HTR-8/SVneo (cell line): ENCODE measurements around the gene DAZAP2.

ENCODE experiments used
- DNase-seq: peaks from one replicate; pipeline ENCODE4 v3.0.0; 2011; ENCODE audit warnings: low spot score, mixed read lengths; ENCODE audit not compliant: insufficient read length
- FAIRE-seq: peaks from 2 replicates; lab custom pipeline; 2011; peaks lifted over from hg19 to GRCh38; lab: Jason Lieb, UNC

The DAZAP2 gene

GRCh38 chr12:51238510-51239334 lies at the start of gene DAZAP2:
DAZAP2 (plus strand) TSS chr12:51238826; CDS start chr12:51238908, 82 bp downstream.
- peak; percentile 79 for FAIRE-seq
- DNase-seq = peak; percentile 96

- FAIRE-seq = no peak
- no peak for DNase-seq
Observed at GRCh38 chr12:51189790-51190355, 48.8 kb upstream of the DAZAP2 start.

- FAIRE-seq = no peak
- no peak for DNase-seq
Observed at GRCh38 chr12:51190820-51191219, 47.8 kb upstream of the DAZAP2 start.

- DNase-seq (no peak), FAIRE-seq (no peak)
Observed at GRCh38 chr12:51191516-51192283, 46.9 kb upstream of the DAZAP2 start.

- FAIRE-seq = no peak
- no peak for DNase-seq
Observed at GRCh38 chr12:51192284-51192671, 46.3 kb upstream of the DAZAP2 start.

GRCh38 chr12:51195841-51196240 lies 42.8 kb upstream of the DAZAP2 start:
- DNase-seq (no peak), FAIRE-seq (no peak)

- no peak for FAIRE-seq
- DNase-seq = no peak
Observed at GRCh38 chr12:51196547-51196946, 42.1 kb upstream of the DAZAP2 start.

- FAIRE-seq = no peak
- DNase-seq = no peak
Observed at GRCh38 chr12:51197736-51198567, 40.7 kb upstream of the DAZAP2 start.

GRCh38 chr12:51198568-51199365 lies 39.9 kb upstream of the DAZAP2 start:
- DNase-seq = no peak
- FAIRE-seq = no peak

- DNase-seq (no peak), FAIRE-seq (no peak)
Observed at GRCh38 chr12:51199366-51199945, 39.2 kb upstream of the DAZAP2 start.

- DNase-seq (no peak), FAIRE-seq (no peak)
Observed at GRCh38 chr12:51200156-51200555, 38.5 kb upstream of the DAZAP2 start.

GRCh38 chr12:51200806-51201205 lies 37.8 kb upstream of the DAZAP2 start:
- no peak for FAIRE-seq

GRCh38 chr12:51202718-51203117 lies 35.9 kb upstream of the DAZAP2 start:
- DNase-seq (no peak), FAIRE-seq (no peak)

More at GRCh38 chr12:51200806-51201205, 37.8 kb upstream of the DAZAP2 start:
- no peak for DNase-seq

GRCh38 chr12:51205350-51205749 lies 33.3 kb upstream of the DAZAP2 start:
- FAIRE-seq (no peak), DNase-seq (no peak)

- DNase-seq (no peak), FAIRE-seq (no peak)
Observed at GRCh38 chr12:51208016-51208660, 30.5 kb upstream of the DAZAP2 start.

- DNase-seq (no peak), FAIRE-seq (no peak)
Observed at GRCh38 chr12:51209259-51209658, 29.4 kb upstream of the DAZAP2 start.

GRCh38 chr12:51210690-51211395 lies 27.8 kb upstream of the DAZAP2 start:
- no peak for FAIRE-seq

GRCh38 chr12:51214895-51215294 lies 23.7 kb upstream of the DAZAP2 start:
- DNase-seq = no peak
- FAIRE-seq = no peak

More at GRCh38 chr12:51210690-51211395, 27.8 kb upstream of the DAZAP2 start:
- DNase-seq = no peak
